Cardiac fibroblast (primary cell): ENCODE data around the gene GTF2B.
"Not testable (repeated sequence)": the region's sequence is repeated elsewhere in the genome, so short reads cannot be mapped to it uniquely, and the experiment has no call there.

Source experiments
- DNase-seq, 2 donors: peaks; one replicate each; pipeline versions ENCODE4 v3.0.0 to v3.0.0-alpha.2; 2010; ENCODE audit warnings: low read depth in 2 of 2
- H3K4me3 ChIP-seq, 2 donors: replicated peaks in 1 of 2; 1 replicate in 1 of 2; 2 replicates in 1 of 2; pipeline ENCODE4 v1.5.1; 2011; ENCODE audit warnings: low read depth in 2 of 2, low read length in 2 of 2, mild to moderate bottlenecking in 2 of 2, moderate library complexity in 1 of 2
- CTCF ChIP-seq: IDR thresholded peaks from one replicate; pipeline ENCODE4 v1.5.1; 2011; ENCODE audit warnings: low read depth, mild to moderate bottlenecking, low read length, inconsistent platforms

The GTF2B gene

GRCh38 chr1:88922214-88922613 lies 30.8 kb upstream of the GTF2B start:
- DNase-seq, result no peak
- TF ChIP-seq CTCF, result no peak
- no peak overlapping the region for H3K4me3 ChIP-seq

GRCh38 chr1:88920845-88921244 lies 29.5 kb upstream of the GTF2B start:
- no peak overlapping the region for H3K4me3 ChIP-seq
- no peak for DNase-seq
- TF ChIP-seq CTCF, result no peak

GRCh38 chr1:88917321-88918025 lies 26.1 kb upstream of the GTF2B start:
- DNase-seq, result peak in 1 of 2 donors; percentile 8
- H3K4me3 ChIP-seq, result no peak overlapping the region
- TF ChIP-seq CTCF, result no peak

- H3K4me3 ChIP-seq, result no peak overlapping the region
- no peak for TF ChIP-seq CTCF
- DNase-seq, result no peak
Observed at GRCh38 chr1:88916883-88917282, 25.5 kb upstream of the GTF2B start.

GRCh38 chr1:88911800-88912199 lies 20.4 kb upstream of the GTF2B start:
- not testable (repeated sequence) for H3K4me3 ChIP-seq, DNase-seq

- no peak for TF ChIP-seq CTCF
- DNase-seq, result no peak
- no peak overlapping the region for H3K4me3 ChIP-seq
Observed at GRCh38 chr1:88911161-88911560, 19.8 kb upstream of the GTF2B start.

GRCh38 chr1:88910401-88910800 lies 19.0 kb upstream of the GTF2B start:
- no peak for TF ChIP-seq CTCF

More at GRCh38 chr1:88910401-88910800, 19.0 kb upstream of the GTF2B start:
- H3K4me3 ChIP-seq, result no peak overlapping the region
- DNase-seq, result no peak
